Stimulated activated CD4-positive, alpha-beta T cell treated with anti-CD3 and anti-CD28 coated beads, Interleukin-2, amount 100 ng/mL, for 24 hours (primary cell): ENCODE measurements around the gene ANXA7.

Source experiments
- DNase-seq, 2 donors: peaks; one replicate each; pipeline ENCODE4 v3.0.0-alpha.2; 2020

ANXA7 gene

GRCh38 chr10:73413528-73414229 lies at the start of gene ANXA7:
Gene ANXA7, minus strand, starts transcription at chr10:73414058. Its CDS starts 13,202 bp downstream, at chr10:73400856.
- DNase-seq, result peak; percentile 96 to 97

- no peak for DNase-seq
Observed at GRCh38 chr10:73460897-73461296, 47.0 kb upstream of the ANXA7 start.

- no peak for DNase-seq
Observed at GRCh38 chr10:73459683-73460314, 45.9 kb upstream of the ANXA7 start.

- DNase-seq, result no peak
Observed at GRCh38 chr10:73456187-73456890, 42.5 kb upstream of the ANXA7 start.

- DNase-seq, result no peak
Observed at GRCh38 chr10:73449113-73449512, 35.3 kb upstream of the ANXA7 start.

GRCh38 chr10:73448384-73448783 lies 34.5 kb upstream of the ANXA7 start:
- no peak for DNase-seq

- DNase-seq, result no peak
Observed at GRCh38 chr10:73446926-73447325, 33.1 kb upstream of the ANXA7 start.

- DNase-seq, result no peak
Observed at GRCh38 chr10:73444457-73444856, 30.6 kb upstream of the ANXA7 start.

GRCh38 chr10:73439605-73440312 lies 25.9 kb upstream of the ANXA7 start:
- no peak for DNase-seq

- DNase-seq, result no peak
Observed at GRCh38 chr10:73439055-73439454, 25.2 kb upstream of the ANXA7 start.

- DNase-seq, result no peak
Observed at GRCh38 chr10:73433538-73433867, 19.6 kb upstream of the ANXA7 start, which contains the start of gene MSS51. Gene MSS51, minus strand, starts transcription at chr10:73433561. Its CDS starts 5,277 bp downstream, at chr10:73428284.

- DNase-seq, result no peak
Observed at GRCh38 chr10:73432646-73433537, 19.0 kb upstream of the ANXA7 start.

- no peak for DNase-seq
Observed at GRCh38 chr10:73426318-73426717, 12.5 kb upstream of the ANXA7 start.

- no peak for DNase-seq
Observed at GRCh38 chr10:73424478-73424877, 10.6 kb upstream of the ANXA7 start.

GRCh38 chr10:73423309-73423708 lies 9.5 kb upstream of the ANXA7 start:
- DNase-seq, result no peak

GRCh38 chr10:73416571-73416970 lies 2.7 kb upstream of the ANXA7 start:
- DNase-seq, result no peak

GRCh38 chr10:73414230-73414945 lies 530 bp upstream of the ANXA7 start:
- DNase-seq, result no peak

GRCh38 chr10:73413108-73413527 lies 740 bp downstream of the ANXA7 start:
- peak in 1 of 2 donors; percentile 38 for DNase-seq

- no peak for DNase-seq
Observed at GRCh38 chr10:73410897-73411296, 3.0 kb downstream of the ANXA7 start.

GRCh38 chr10:73408978-73409521 lies 4.8 kb downstream of the ANXA7 start:
- DNase-seq, result no peak

- DNase-seq, result no peak
Observed at GRCh38 chr10:73408061-73408460, 5.8 kb downstream of the ANXA7 start.
